Measurements from ENCODE around the gene BEND5.

The BEND5 gene

GRCh38 chr1:48776393-48777218 is at the start of gene BEND5:
Gene BEND5, minus strand, starts transcription at chr1:48776891. Its CDS starts 60 bp downstream, at chr1:48776831.
- Mint-ChIP-seq H3K4me3 (peak within 1 kb of the TSS; percentile 73), H3K9me3 (peaks cover 7% of the 10 kb centered on the region), H3K36me3 (peaks cover 13% of the 10 kb centered on the region), H3K27ac (peak within 1 kb of the TSS; percentile 53), H3K4me1 (peaks cover 19% of the 10 kb centered on the region)
- ATAC-seq (peak; percentile 65), DNase-seq (ENCODE audit: low spot score in 2 of 2) (no peak)

GRCh38 chr1:48823168-48823567 is 46.5 kb upstream of the BEND5 start:
- Mint-ChIP-seq H3K36me3 (no peaks in the 10 kb centered on the region), H3K27ac (no peak overlapping the region), H3K4me1 (no peaks in the 10 kb centered on the region), H3K4me3 (no peak overlapping the region), H3K9me3 (no peaks in the 10 kb centered on the region)
- ATAC-seq (no peak), DNase-seq (ENCODE audit: low spot score in 2 of 2) (no peak)

GRCh38 chr1:48820491-48820890 is 43.8 kb upstream of the BEND5 start:
- Mint-ChIP-seq H3K27ac (no peak overlapping the region), H3K36me3 (no peaks in the 10 kb centered on the region), H3K4me1 (no peaks in the 10 kb centered on the region), H3K9me3 (no peaks in the 10 kb centered on the region), H3K4me3 (no peak overlapping the region)
- ATAC-seq (no peak), DNase-seq (ENCODE audit: low spot score in 2 of 2) (no peak)

GRCh38 chr1:48817505-48818114 is 40.9 kb upstream of the BEND5 start:
- peak; percentile 31 for ATAC-seq
- H3K4me3 Mint-ChIP-seq: no peak overlapping the region

GRCh38 chr1:48810740-48811139 is 34.0 kb upstream of the BEND5 start:
- H3K27ac Mint-ChIP-seq: no peak overlapping the region
- H3K4me1 Mint-ChIP-seq: no peaks in the 10 kb centered on the region
- ATAC-seq: no peak

More at GRCh38 chr1:48817505-48818114, 40.9 kb upstream of the BEND5 start:
- H3K4me1 Mint-ChIP-seq: no peaks in the 10 kb centered on the region
- no peaks in the 10 kb centered on the region for H3K36me3 Mint-ChIP-seq
- no peak overlapping the region for H3K27ac Mint-ChIP-seq
- no peaks in the 10 kb centered on the region for H3K9me3 Mint-ChIP-seq
- DNase-seq (ENCODE audit: low spot score in 2 of 2): peak in 1 of 2 donors; percentile 47

GRCh38 chr1:48808496-48808895 is 31.8 kb upstream of the BEND5 start:
- H3K9me3 Mint-ChIP-seq: peaks cover 3% of the 10 kb centered on the region
- ATAC-seq (no peak), DNase-seq (ENCODE audit: low spot score in 2 of 2) (no peak)
- H3K27ac Mint-ChIP-seq: no peak overlapping the region
- H3K4me3 Mint-ChIP-seq: no peak overlapping the region
- H3K36me3 Mint-ChIP-seq: no peaks in the 10 kb centered on the region
- H3K4me1 Mint-ChIP-seq: no peaks in the 10 kb centered on the region

More at GRCh38 chr1:48810740-48811139, 34.0 kb upstream of the BEND5 start:
- DNase-seq (ENCODE audit: low spot score in 2 of 2): no peak
- H3K4me3 Mint-ChIP-seq: no peak overlapping the region
- H3K36me3 Mint-ChIP-seq: no peaks in the 10 kb centered on the region
- peaks cover 3% of the 10 kb centered on the region for H3K9me3 Mint-ChIP-seq

GRCh38 chr1:48807554-48808260 is 31.0 kb upstream of the BEND5 start:
- ATAC-seq (no peak), DNase-seq (ENCODE audit: low spot score in 2 of 2) (no peak)
- H3K4me3 Mint-ChIP-seq: no peak overlapping the region
- H3K27ac Mint-ChIP-seq: no peak overlapping the region
- no peaks in the 10 kb centered on the region for H3K4me1 Mint-ChIP-seq
- H3K9me3 Mint-ChIP-seq: peaks cover 3% of the 10 kb centered on the region
- no peaks in the 10 kb centered on the region for H3K36me3 Mint-ChIP-seq

- peaks cover 5% of the 10 kb centered on the region for H3K9me3 Mint-ChIP-seq
- no peaks in the 10 kb centered on the region for H3K36me3 Mint-ChIP-seq
- no peak for ATAC-seq
- H3K4me1 Mint-ChIP-seq: no peaks in the 10 kb centered on the region
- DNase-seq (ENCODE audit: low spot score in 2 of 2): no peak
- no peak overlapping the region for H3K4me3 Mint-ChIP-seq
- H3K27ac Mint-ChIP-seq: no peak overlapping the region
Observed at GRCh38 chr1:48803474-48803873, 26.8 kb upstream of the BEND5 start.

GRCh38 chr1:48794816-48795215 is 18.1 kb upstream of the BEND5 start:
- no peak overlapping the region for H3K4me3 Mint-ChIP-seq
- H3K36me3 Mint-ChIP-seq: no peaks in the 10 kb centered on the region
- no peak for DNase-seq (ENCODE audit: low spot score in 2 of 2)
- no peaks in the 10 kb centered on the region for H3K4me1 Mint-ChIP-seq
- peaks cover 9% of the 10 kb centered on the region for H3K9me3 Mint-ChIP-seq
- H3K27ac Mint-ChIP-seq: no peak overlapping the region
- ATAC-seq: peak; percentile 31

GRCh38 chr1:48793863-48794262 is 17.2 kb upstream of the BEND5 start:
- Mint-ChIP-seq H3K27ac (no peak overlapping the region), H3K4me3 (no peak overlapping the region), H3K9me3 (peaks cover 9% of the 10 kb centered on the region), H3K36me3 (no peaks in the 10 kb centered on the region), H3K4me1 (no peaks in the 10 kb centered on the region)
- DNase-seq (ENCODE audit: low spot score in 2 of 2): no peak
- peak; percentile 20 for ATAC-seq

GRCh38 chr1:48792961-48793360 is 16.3 kb upstream of the BEND5 start:
- peaks cover 9% of the 10 kb centered on the region for H3K9me3 Mint-ChIP-seq
- no peaks in the 10 kb centered on the region for H3K4me1 Mint-ChIP-seq
- no peak for DNase-seq (ENCODE audit: low spot score in 2 of 2)
- no peak overlapping the region for H3K4me3 Mint-ChIP-seq
- no peak overlapping the region for H3K27ac Mint-ChIP-seq
- ATAC-seq: no peak
- no peaks in the 10 kb centered on the region for H3K36me3 Mint-ChIP-seq

- H3K27ac Mint-ChIP-seq: no peak overlapping the region
- peak; percentile 77 for ATAC-seq
Observed at GRCh38 chr1:48790397-48790796, 13.7 kb upstream of the BEND5 start.

GRCh38 chr1:48789903-48790302 is 13.2 kb upstream of the BEND5 start:
- peaks cover 7% of the 10 kb centered on the region for H3K9me3 Mint-ChIP-seq
- no peaks in the 10 kb centered on the region for H3K4me1 Mint-ChIP-seq
- no peak overlapping the region for H3K4me3 Mint-ChIP-seq
- ATAC-seq (no peak), DNase-seq (ENCODE audit: low spot score in 2 of 2) (no peak)
- H3K27ac Mint-ChIP-seq: no peak overlapping the region
- no peaks in the 10 kb centered on the region for H3K36me3 Mint-ChIP-seq

More at GRCh38 chr1:48790397-48790796, 13.7 kb upstream of the BEND5 start:
- Mint-ChIP-seq H3K36me3 (no peaks in the 10 kb centered on the region), H3K4me1 (no peaks in the 10 kb centered on the region), H3K4me3 (no peak overlapping the region), H3K9me3 (peaks cover 9% of the 10 kb centered on the region)
- DNase-seq (ENCODE audit: low spot score in 2 of 2): no peak

- Mint-ChIP-seq H3K27ac (no peak overlapping the region), H3K4me3 (no peak overlapping the region), H3K4me1 (no peaks in the 10 kb centered on the region), H3K36me3 (no peaks in the 10 kb centered on the region), H3K9me3 (peaks cover 2% of the 10 kb centered on the region)
- ATAC-seq (peak; percentile 54), DNase-seq (ENCODE audit: low spot score in 2 of 2) (no peak)
Observed at GRCh38 chr1:48785869-48786268, 9.2 kb upstream of the BEND5 start.

- Mint-ChIP-seq H3K36me3 (no peaks in the 10 kb centered on the region), H3K27ac (no peak overlapping the region), H3K9me3 (peaks cover 2% of the 10 kb centered on the region), H3K4me1 (no peaks in the 10 kb centered on the region), H3K4me3 (no peak overlapping the region)
- ATAC-seq (no peak), DNase-seq (ENCODE audit: low spot score in 2 of 2) (no peak)
Observed at GRCh38 chr1:48784301-48784700, 7.6 kb upstream of the BEND5 start.

All from stimulated activated effector memory CD8-positive, alpha-beta T cell treated with anti-CD3 and anti-CD28 coated beads, Interleukin-12 subunit alpha, Interleukin-12 subunit beta, amount 100 ng/mL, for 72 hours (primary cell).